Measurements from ENCODE around the gene DPM3. TPM values are rescaled to one million over a fixed set of nuclear protein-coding genes. Genes with fewer than 3 reads are reported as not detected.

Gene DPM3
- total RNA-seq, 6 experiments from 2014 or later: 66.2 to 110 (median 86.2) TPM

GRCh38 chr1:155127105-155127966, 13.0 kb downstream of the DPM3 start, which contains the start of gene EFNA1:
Gene EFNA1, plus strand, starts transcription at chr1:155127876. Its CDS starts 102 bp downstream, at chr1:155127978.
- Mint-ChIP-seq H3K4me1 (ENCODE audit: low read depth) (peaks cover 34% of the 10 kb centered on the region), H3K27me3 (ENCODE audit: insufficient read depth) (peaks cover 54% of the 10 kb centered on the region), H3K27ac (no peak within 1 kb of the TSS), H3K9me3 (no peaks in the 10 kb centered on the region), H3K4me3 (peak within 1 kb of the TSS; percentile 66), H3K36me3 (ENCODE audit: low read depth) (no peaks in the 10 kb centered on the region)
- no peak for TF ChIP-seq CTCF (IDR thresholded peaks at IDR 0.05)
- DNase-seq: no peak

- no peaks in the 10 kb centered on the region for H3K36me3 Mint-ChIP-seq (ENCODE audit: low read depth)
- no peak overlapping the region for H3K27ac Mint-ChIP-seq
- DNase-seq: no peak
- no peaks in the 10 kb centered on the region for H3K9me3 Mint-ChIP-seq
- H3K4me1 Mint-ChIP-seq (ENCODE audit: low read depth): peaks cover 34% of the 10 kb centered on the region
- H3K27me3 Mint-ChIP-seq (ENCODE audit: insufficient read depth): peaks cover 54% of the 10 kb centered on the region
- H3K4me3 Mint-ChIP-seq: peak overlapping the region; percentile 66
- TF ChIP-seq CTCF (IDR thresholded peaks at IDR 0.05): no peak
Observed at GRCh38 chr1:155126556-155127104, 13.7 kb downstream of the DPM3 start.

- H3K27ac Mint-ChIP-seq: no peak overlapping the region
- peaks cover 34% of the 10 kb centered on the region for H3K4me1 Mint-ChIP-seq (ENCODE audit: low read depth)
- no peaks in the 10 kb centered on the region for H3K9me3 Mint-ChIP-seq
- peak overlapping the region; percentile 64 for H3K4me3 Mint-ChIP-seq
- no peak for TF ChIP-seq CTCF (IDR thresholded peaks at IDR 0.05)
- peaks cover 58% of the 10 kb centered on the region for H3K27me3 Mint-ChIP-seq (ENCODE audit: insufficient read depth)
- H3K36me3 Mint-ChIP-seq (ENCODE audit: low read depth): no peaks in the 10 kb centered on the region
- no peak for DNase-seq
Observed at GRCh38 chr1:155125946-155126555, 14.3 kb downstream of the DPM3 start.

GRCh38 chr1:155125511-155125945, 14.8 kb downstream of the DPM3 start:
- TF ChIP-seq CTCF (IDR thresholded peaks at IDR 0.05): no peak
- no peaks in the 10 kb centered on the region for H3K9me3 Mint-ChIP-seq
- no peak for DNase-seq
- no peak overlapping the region for H3K4me3 Mint-ChIP-seq
- no peak overlapping the region for H3K27ac Mint-ChIP-seq
- H3K4me1 Mint-ChIP-seq (ENCODE audit: low read depth): peaks cover 34% of the 10 kb centered on the region
- H3K36me3 Mint-ChIP-seq (ENCODE audit: low read depth): no peaks in the 10 kb centered on the region
- peaks cover 61% of the 10 kb centered on the region for H3K27me3 Mint-ChIP-seq (ENCODE audit: insufficient read depth)

- Mint-ChIP-seq H3K27me3 (ENCODE audit: insufficient read depth) (peaks cover 67% of the 10 kb centered on the region), H3K4me3 (no peak overlapping the region), H3K27ac (no peak overlapping the region), H3K4me1 (ENCODE audit: low read depth) (peaks cover 32% of the 10 kb centered on the region), H3K36me3 (ENCODE audit: low read depth) (no peaks in the 10 kb centered on the region), H3K9me3 (no peaks in the 10 kb centered on the region)
- no peak for TF ChIP-seq CTCF (IDR thresholded peaks at IDR 0.05)
- DNase-seq: no peak
Observed at GRCh38 chr1:155124503-155125463, 15.5 kb downstream of the DPM3 start.

Data from HFFc6 (cell line).